Epithelial cell of proximal tubule (primary cell): ENCODE results near the gene PHETA1. TPM values are rescaled to one million over a fixed set of nuclear protein-coding genes. Genes with fewer than 3 reads are reported as not detected.
"Not testable (repeated sequence)": the region's sequence is repeated elsewhere in the genome, so short reads cannot be mapped to it uniquely, and the experiment has no call there.

Experiments used
- DNase-seq: peaks from one replicate; pipeline ENCODE4 v3.0.0-alpha.2; 2011; ENCODE audit warnings: low read depth
- H3K4me3 ChIP-seq: 2 replicates; pipeline ENCODE4 v1.5.1; 2011; ENCODE audit warnings: low read depth, mild to moderate bottlenecking, low read length
- CTCF ChIP-seq: conservative IDR thresholded peaks from 2 replicates; pipeline ENCODE4 v1.5.1; 2012; ENCODE audit warnings: low read depth, mild to moderate bottlenecking, low read length
- total RNA-seq: library from RNA; depleted of rRNA; stranded (reverse); fragments of >200 nt; gene quantifications from 2 replicates; pipeline ENCODE4 v1.2.3, GENCODE V29; 2015

The PHETA1 gene
- total RNA-seq, 1 donor from 2014 or later, result 28.7 TPM

GRCh38 chr12:111343181-111343580 is 25.7 kb downstream of the PHETA1 start:
- no peak for TF ChIP-seq CTCF
- DNase-seq, result no peak
- H3K4me3 ChIP-seq, result no peak overlapping the region

GRCh38 chr12:111342376-111342775 is 26.5 kb downstream of the PHETA1 start:
- TF ChIP-seq CTCF, result no peak
- no peak for DNase-seq
- H3K4me3 ChIP-seq, result no peak overlapping the region

- TF ChIP-seq CTCF, result no peak
- no peak overlapping the region for H3K4me3 ChIP-seq
- DNase-seq, result no peak
Measured at GRCh38 chr12:111341426-111342065, 27.3 kb downstream of the PHETA1 start.

GRCh38 chr12:111340680-111341079 is 28.2 kb downstream of the PHETA1 start:
- not testable (repeated sequence) for H3K4me3 ChIP-seq, DNase-seq

GRCh38 chr12:111340231-111340630 is 28.7 kb downstream of the PHETA1 start:
- no peak overlapping the region for H3K4me3 ChIP-seq
- no peak for DNase-seq
- no peak for TF ChIP-seq CTCF

- no peak for DNase-seq
- no peak for TF ChIP-seq CTCF
- H3K4me3 ChIP-seq, result no peak overlapping the region
Measured at GRCh38 chr12:111339321-111339938, 29.5 kb downstream of the PHETA1 start.

- DNase-seq, result no peak
- no peak overlapping the region for H3K4me3 ChIP-seq
- TF ChIP-seq CTCF, result no peak
Measured at GRCh38 chr12:111338096-111338495, 30.8 kb downstream of the PHETA1 start.
